ENCODE measurements around the gene APOB. TPM values are rescaled to one million over a fixed set of nuclear protein-coding genes. Genes with fewer than 3 reads are reported as not detected.

APOB gene
- total RNA-seq, 4 donors from 2014 or later: 14.0 to 2,659 (median 1,284) TPM

DNA sequence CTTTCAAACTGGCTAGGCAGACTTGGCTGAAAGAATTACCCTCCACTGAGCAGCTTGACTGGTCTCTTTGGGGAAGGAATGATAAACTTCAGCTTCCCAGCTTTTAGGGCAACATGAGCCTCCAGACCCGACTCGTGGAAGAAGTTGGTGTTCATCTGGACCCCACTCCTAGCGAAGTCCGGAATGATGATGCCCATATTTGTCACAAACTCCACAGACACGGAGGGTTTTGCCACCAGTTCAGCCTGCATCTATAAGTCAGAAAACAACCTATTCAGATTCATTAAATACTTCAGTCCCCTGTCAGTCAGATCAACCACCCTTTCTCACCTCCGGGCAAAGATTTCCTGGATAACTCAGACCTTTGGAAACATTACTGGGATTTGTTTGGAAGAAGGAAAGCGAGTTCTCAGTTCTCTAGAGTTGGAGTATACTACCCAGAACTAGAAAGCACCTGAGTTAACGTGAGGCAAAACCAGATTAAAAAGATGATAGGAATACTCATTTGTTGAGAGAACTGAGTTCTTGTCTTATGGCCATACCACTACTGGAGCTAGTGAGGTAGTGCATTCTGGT, 21.0 kb downstream of the APOB start:
- Histone ChIP-seq H3K36me3 (peaks cover 0 to 52% (median 0%) of the 10 kb centered on the region in 3 donors), H3K9me3 (no peaks in the 10 kb centered on the region), H3K27me3 (no peaks in the 10 kb centered on the region), H3K27ac (no peak overlapping the region), H3K4me3 (no peak overlapping the region), H3K4me1 (no peaks in the 10 kb centered on the region)
- TF ChIP-seq, protein P1, sequence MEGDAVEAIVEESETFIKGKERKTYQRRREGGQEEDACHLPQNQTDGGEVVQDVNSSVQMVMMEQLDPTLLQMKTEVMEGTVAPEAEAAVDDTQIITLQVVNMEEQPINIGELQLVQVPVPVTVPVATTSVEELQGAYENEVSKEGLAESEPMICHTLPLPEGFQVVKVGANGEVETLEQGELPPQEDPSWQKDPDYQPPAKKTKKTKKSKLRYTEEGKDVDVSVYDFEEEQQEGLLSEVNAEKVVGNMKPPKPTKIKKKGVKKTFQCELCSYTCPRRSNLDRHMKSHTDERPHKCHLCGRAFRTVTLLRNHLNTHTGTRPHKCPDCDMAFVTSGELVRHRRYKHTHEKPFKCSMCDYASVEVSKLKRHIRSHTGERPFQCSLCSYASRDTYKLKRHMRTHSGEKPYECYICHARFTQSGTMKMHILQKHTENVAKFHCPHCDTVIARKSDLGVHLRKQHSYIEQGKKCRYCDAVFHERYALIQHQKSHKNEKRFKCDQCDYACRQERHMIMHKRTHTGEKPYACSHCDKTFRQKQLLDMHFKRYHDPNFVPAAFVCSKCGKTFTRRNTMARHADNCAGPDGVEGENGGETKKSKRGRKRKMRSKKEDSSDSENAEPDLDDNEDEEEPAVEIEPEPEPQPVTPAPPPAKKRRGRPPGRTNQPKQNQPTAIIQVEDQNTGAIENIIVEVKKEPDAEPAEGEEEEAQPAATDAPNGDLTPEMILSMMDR (IDR thresholded peaks at IDR 0.05): no peak
- TF ChIP-seq POLR2A (IDR thresholded peaks at IDR 0.05): no peak
- DNase-seq: no peak

DNA sequence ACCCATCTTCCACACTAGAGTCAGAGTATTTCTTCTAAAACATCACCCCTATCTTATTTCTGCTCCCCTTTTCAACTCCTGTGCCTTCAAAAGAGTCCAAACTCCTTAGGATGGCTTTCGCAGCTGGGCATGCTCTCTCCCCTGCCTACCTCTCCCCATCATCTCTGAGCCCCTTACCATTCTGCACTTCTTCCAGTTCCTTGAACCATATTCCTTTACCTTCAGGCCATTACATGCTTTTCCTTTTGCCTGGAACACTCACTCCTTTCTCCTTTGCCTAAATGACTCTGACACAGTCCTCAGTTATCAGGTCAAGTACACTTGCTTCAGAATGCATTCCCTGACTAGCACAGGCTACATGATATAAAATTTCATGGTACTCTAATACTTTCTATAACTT, 22.4 kb downstream of the APOB start:
- H3K4me3 ChIP-seq: no peak overlapping the region
- no peaks in the 10 kb centered on the region for H3K9me3 ChIP-seq
- peaks cover 0 to 47% (median 0%) of the 10 kb centered on the region in 3 donors for H3K36me3 ChIP-seq
- TF ChIP-seq POLR2A (IDR thresholded peaks at IDR 0.05): no peak
- TF ChIP-seq, protein P1 (IDR thresholded peaks at IDR 0.05): no peak
- H3K27me3 ChIP-seq: no peaks in the 10 kb centered on the region
- no peak for DNase-seq
- H3K4me1 ChIP-seq: no peaks in the 10 kb centered on the region
- H3K27ac ChIP-seq: no peak overlapping the region

DNA sequence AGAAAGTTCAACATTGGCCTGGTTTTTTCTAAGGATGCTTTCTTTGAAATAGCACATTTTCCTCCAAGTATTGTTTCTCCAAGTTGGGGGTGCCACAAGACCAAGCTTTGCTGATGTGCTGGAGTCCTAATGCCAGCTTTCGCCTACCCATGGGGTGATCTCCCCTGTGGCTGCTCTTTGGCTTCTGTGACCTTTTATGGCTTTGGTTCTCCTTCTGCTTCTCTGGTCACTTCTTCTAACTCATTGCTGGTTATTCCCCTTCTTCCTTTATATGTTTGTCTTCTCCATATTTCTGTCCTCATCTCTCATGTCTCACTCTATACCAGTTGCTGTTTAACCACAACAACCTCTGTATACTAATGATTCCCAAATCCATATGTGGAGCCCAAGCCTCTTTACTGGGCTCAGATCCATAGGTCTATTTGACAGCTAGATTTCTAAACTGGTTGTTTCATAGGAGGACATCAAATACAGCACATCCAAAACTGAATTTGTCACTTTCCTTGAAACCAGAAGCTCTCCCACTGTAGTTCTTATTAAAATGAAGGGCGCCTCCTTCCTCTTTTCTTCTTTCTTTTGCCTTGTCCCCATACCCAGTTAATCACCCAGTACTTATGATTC, 23.1 kb downstream of the APOB start:
- Histone ChIP-seq H3K27ac (no peak overlapping the region), H3K4me3 (no peak overlapping the region), H3K9me3 (no peaks in the 10 kb centered on the region), H3K4me1 (no peaks in the 10 kb centered on the region), H3K36me3 (peaks cover 0 to 47% (median 0%) of the 10 kb centered on the region in 3 donors), H3K27me3 (no peaks in the 10 kb centered on the region)
- DNase-seq: no peak
- no peak for TF ChIP-seq POLR2A (IDR thresholded peaks at IDR 0.05)
- TF ChIP-seq, protein P1 (IDR thresholded peaks at IDR 0.05): no peak

DNA sequence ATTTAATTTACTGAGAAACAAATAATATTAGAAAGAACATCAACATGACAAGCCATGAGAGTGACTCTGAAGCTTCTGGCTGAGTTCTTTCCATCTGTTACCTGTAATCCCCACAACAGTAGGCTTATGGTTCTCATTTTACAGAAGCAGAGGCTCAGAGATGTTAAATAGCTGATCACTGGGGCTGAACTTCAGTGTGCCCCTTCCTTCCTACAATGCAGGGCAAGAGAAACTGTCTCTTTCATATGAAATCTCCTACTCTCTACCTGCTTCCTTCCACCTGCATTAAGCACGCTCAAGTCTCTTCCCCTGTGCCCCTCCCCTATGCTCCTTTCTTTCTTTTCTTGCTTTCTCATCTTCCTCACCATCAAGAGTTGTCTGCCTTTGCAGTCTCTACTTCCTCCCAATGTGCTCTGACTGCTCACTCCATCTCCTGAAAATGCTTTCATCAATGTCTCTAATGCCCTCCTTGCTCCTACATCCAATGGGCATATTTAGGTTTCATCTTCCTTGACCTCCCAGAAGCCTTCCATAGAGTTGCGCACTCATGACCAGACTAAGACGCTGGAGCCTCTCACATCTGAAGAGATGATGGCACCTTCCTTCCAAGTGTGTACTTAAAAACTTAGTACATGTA, 23.7 kb downstream of the APOB start:
- Histone ChIP-seq H3K4me1 (no peaks in the 10 kb centered on the region), H3K4me3 (no peak overlapping the region), H3K27ac (no peak overlapping the region), H3K27me3 (no peaks in the 10 kb centered on the region), H3K36me3 (peaks cover 0 to 47% (median 0%) of the 10 kb centered on the region in 3 donors), H3K9me3 (no peaks in the 10 kb centered on the region)
- DNase-seq: no peak
- TF ChIP-seq, protein P1 (IDR thresholded peaks at IDR 0.05): no peak
- no peak for TF ChIP-seq POLR2A (IDR thresholded peaks at IDR 0.05)

DNA sequence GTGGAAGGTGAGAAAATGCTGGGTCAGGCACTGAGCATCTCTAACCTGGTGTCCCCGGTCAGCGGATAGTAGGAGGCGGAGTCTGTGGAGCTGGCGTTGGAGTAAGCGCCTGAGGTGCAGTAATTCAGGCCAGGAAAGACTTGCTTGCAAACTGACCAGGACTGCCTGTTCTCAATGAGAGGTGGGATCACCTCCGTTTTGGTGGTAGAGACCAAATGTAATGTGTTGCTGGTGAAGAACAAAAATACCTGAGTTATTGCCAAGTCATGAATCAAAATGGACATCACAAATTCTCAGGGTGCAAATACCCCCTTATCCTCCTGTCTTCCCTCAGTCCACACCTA, 24.2 kb downstream of the APOB start:
- no peaks in the 10 kb centered on the region for H3K27me3 ChIP-seq
- no peaks in the 10 kb centered on the region for H3K4me1 ChIP-seq
- no peaks in the 10 kb centered on the region for H3K9me3 ChIP-seq
- no peak for DNase-seq
- H3K27ac ChIP-seq: no peak overlapping the region
- no peak overlapping the region for H3K4me3 ChIP-seq
- no peak for TF ChIP-seq POLR2A (IDR thresholded peaks at IDR 0.05)
- TF ChIP-seq, protein P1 (IDR thresholded peaks at IDR 0.05): no peak
- H3K36me3 ChIP-seq: peaks cover 0 to 47% (median 0%) of the 10 kb centered on the region in 3 donors

Measured in Peyer's patch (tissue), 4 donors.